Esophagus squamous epithelium (tissue), 5 donors: Measurements from ENCODE around the gene LRRC74B. TPM values are rescaled to one million over a fixed set of nuclear protein-coding genes. Genes with fewer than 3 reads are reported as not detected.

Experiments used
- DNase-seq: peaks from one replicate; lab custom pipeline; 2025; lab: John Stamatoyannopoulos, UW
- H3K27ac ChIP-seq, 4 donors: fragments of 200-600 bp; sonication (generic); one replicate each; pipeline ENCODE4 v1.5.1; 2016 to 2019; ENCODE audit warnings: mild to moderate bottlenecking in 1 of 4
- H3K27me3 ChIP-seq, 4 donors: fragments of 200-600 bp; sonication (generic); 1 replicate in 3 of 4; 2 replicates in 1 of 4; pipeline versions ENCODE4 v1.5.1 to v1.6.0; 2017 to 2021; ENCODE audit warnings: antibody characterized with exemption in 1 of 4
- H3K36me3 ChIP-seq, 3 donors: fragments of 200-600 bp; sonication (generic); one replicate each; pipeline ENCODE4 v1.5.1; 2016 to 2019
- H3K4me1 ChIP-seq, 3 donors: fragments of 200-600 bp; sonication (generic); one replicate each; pipeline ENCODE4 v1.5.1; 2017 to 2019
- H3K4me3 ChIP-seq, 4 donors: fragments of 200-600 bp; sonication (generic); 1 replicate in 3 of 4; 2 replicates in 1 of 4; pipeline ENCODE4 v1.5.1; 2016 to 2019; ENCODE audit warnings: mild to moderate bottlenecking in 2 of 4, moderate library complexity in 1 of 4
- H3K9me3 ChIP-seq, 3 donors: fragments of 200-600 bp; sonication (generic); one replicate each; pipeline ENCODE4 v1.5.1; 2016 to 2019
- CTCF ChIP-seq, 6 experiments: fragments of 450-650 bp in 4 of 6; fragments of 200-600 bp in 2 of 6; sonication (generic) in 2 of 6; IDR thresholded peaks; one replicate each; pipeline ENCODE4 v1.5.1; 2016 to 2019; ENCODE audit warnings: antibody characterized with exemption in 6 of 6, mild to moderate bottlenecking in 4 of 6, moderate library complexity in 4 of 6
- POLR2A ChIP-seq, 4 donors: fragments of 450-650 bp; IDR thresholded peaks; one replicate each; pipeline ENCODE4 v1.6.1; 2017; ENCODE audit warnings: antibody characterized with exemption in 4 of 4, mild to moderate bottlenecking in 4 of 4, moderate library complexity in 3 of 4
- WGBS, 2 donors: methylation state at CpG; one replicate each; pipeline ENCODE4 v1.1.5; 2018; 5-methylcytosine and 5-hydroxymethylcytosine counted together
- intact Hi-C: fragments of 100-400 bp; cut with DNase I; formaldehyde crosslinking; loops from one replicate; pipeline ENCODE4 v1.15.0; 2022
- small RNA-seq, 4 donors: library from RNA; depleted of rRNA; stranded (forward); fragments of <200 nt; gene quantifications; one replicate each; pipeline ENCODE3, GENCODE V24; 2016
- total RNA-seq, 4 donors: library from RNA; depleted of rRNA; stranded (reverse); fragments of >200 nt; gene quantifications; one replicate each; pipeline ENCODE4 v1.1.0, GENCODE V29; 2016
- donor health status: DM: yes; HTN: yes; CAD: no.

LRRC74B gene
- total RNA-seq, 4 donors from 2014 or later = 0.04 TPM; not detected in 3

GRCh38 chr22:21108379-21109115 lies 62.8 kb downstream of the LRRC74B start:
- DNase-seq = no peak
- H3K9me3 ChIP-seq = no peaks in the 10 kb centered on the region
- 68 to 72% methylated on average over 4 of the region's 4 CpGs for WGBS, 2 donors
- H3K27me3 ChIP-seq = peaks cover 0 to 3% (median 0%) of the 10 kb centered on the region in 4 donors
- H3K4me3 ChIP-seq = no peak overlapping the region
- TF ChIP-seq POLR2A (IDR thresholded peaks at IDR 0.05) = no peak
- no peak for TF ChIP-seq CTCF (IDR thresholded peaks at IDR 0.05)
- H3K27ac ChIP-seq = no peak overlapping the region
- H3K4me1 ChIP-seq = no peaks in the 10 kb centered on the region
- H3K36me3 ChIP-seq = no peaks in the 10 kb centered on the region
- intact Hi-C loops = no loop called here

Small RNA genes lying within 50 kb of the gene (small RNA-seq; reads per million reads assigned to genes)
- gene MIR649 = 0 reads per million in 4 donors

Other genes with a start within 250 kb of the LRRC74B start
- gene PI4KA, start 187.1 kb upstream of the LRRC74B start, total RNA-seq = 10 to 100 TPM; 25.4 to 48.6 (median 33.8) TPM
- gene SNAP29, start 186.9 kb upstream of the LRRC74B start, total RNA-seq = 10 to 100 TPM; 13.0 to 19.6 (median 17.1) TPM
- gene CRKL, start 128.5 kb upstream of the LRRC74B start, total RNA-seq = 10 to 100 TPM; 38.2 to 46.2 (median 44.4) TPM
- gene AIFM3, start 78.7 kb upstream of the LRRC74B start, total RNA-seq = 1 to 10 TPM in 2 of 4 donors, under 1 TPM in 2; 0.30 to 1.9 (median 0.94) TPM
- 10 to 100 TPM; 15.3 to 44.4 (median 25.5) TPM for gene LZTR1, start 63.6 kb upstream of the LRRC74B start, total RNA-seq
- gene THAP7, start 43.8 kb upstream of the LRRC74B start, total RNA-seq = 10 to 100 TPM; 13.2 to 38.7 (median 32.0) TPM
- gene P2RX6, start 30.8 kb upstream of the LRRC74B start, total RNA-seq = under 1 TPM in 3 of 4 donors, not detected in 1; 0.18 to 0.76 (median 0.50) TPM
- gene SLC7A4, start 13.4 kb upstream of the LRRC74B start, total RNA-seq = 10 to 100 TPM in 1 of 4 donors, 1 to 10 TPM in 3; 2.5 to 11.7 (median 4.5) TPM